ENCODE measurements around the gene KRTAP9-9.
"Not testable (repeated sequence)": the region's sequence is repeated elsewhere in the genome, so short reads cannot be mapped to it uniquely, and the experiment has no call there.

KRTAP9-9 gene

GRCh38 chr17:41215681-41216080, 39.5 kb upstream of the KRTAP9-9 start:
- H3K36me3 ChIP-seq (ENCODE audit: low read length): no peaks in the 10 kb centered on the region
- H3K27ac ChIP-seq (ENCODE audit: low read depth, low read length): no peak overlapping the region
- H3K27me3 ChIP-seq (ENCODE audit: low read length): no peaks in the 10 kb centered on the region
- no peak overlapping the region for H3K4me2 ChIP-seq (ENCODE audit: low read depth, low read length, poor library complexity, severe bottlenecking)
- H4K20me1 ChIP-seq (ENCODE audit: low read depth, low read length): no peaks in the 10 kb centered on the region
- H3K4me3 ChIP-seq (ENCODE audit: insufficient read depth, low read length, poor library complexity, severe bottlenecking): no peak overlapping the region
- H3K9me2 ChIP-seq (replicated peaks; ENCODE audit: insufficient read depth, low read length): no peaks in the 10 kb centered on the region
- H3K9me3 ChIP-seq (ENCODE audit: insufficient read depth, low read length): no peaks in the 10 kb centered on the region
- TF ChIP-seq CTCF (IDR thresholded peaks at IDR 0.05; ENCODE audit: insufficient read depth, low read length, poor library complexity, severe bottlenecking): no peak
- no peak for TF ChIP-seq EZH2phosphoT487 (conservative IDR thresholded peaks at IDR 0.05; ENCODE audit: low read length)
- H2AFZ ChIP-seq (ENCODE audit: low read depth, low read length, severe bottlenecking): no peak overlapping the region
- no peak overlapping the region for H3K9ac ChIP-seq (ENCODE audit: low read length)
- H3F3A ChIP-seq (ENCODE audit: insufficient read depth): no peaks in the 10 kb centered on the region
- H3K79me2 ChIP-seq (ENCODE audit: insufficient read depth, low read length): no peaks in the 10 kb centered on the region

GRCh38 chr17:41223821-41224220, 31.4 kb upstream of the KRTAP9-9 start:
- no peaks in the 10 kb centered on the region for H3K79me2 ChIP-seq (ENCODE audit: insufficient read depth, low read length)
- no peaks in the 10 kb centered on the region for H3F3A ChIP-seq (ENCODE audit: insufficient read depth)
- no peaks in the 10 kb centered on the region for H3K9me2 ChIP-seq (replicated peaks; ENCODE audit: insufficient read depth, low read length)
- H3K27ac ChIP-seq (ENCODE audit: low read depth, low read length): no peak overlapping the region
- H3K9ac ChIP-seq (ENCODE audit: low read length): no peak overlapping the region
- no peaks in the 10 kb centered on the region for H3K36me3 ChIP-seq (ENCODE audit: low read length)
- no peaks in the 10 kb centered on the region for H3K9me3 ChIP-seq (ENCODE audit: insufficient read depth, low read length)
- no peaks in the 10 kb centered on the region for H3K27me3 ChIP-seq (ENCODE audit: low read length)
- TF ChIP-seq EZH2phosphoT487 (conservative IDR thresholded peaks at IDR 0.05; ENCODE audit: low read length) (no peak), CTCF (IDR thresholded peaks at IDR 0.05; ENCODE audit: insufficient read depth, low read length, poor library complexity, severe bottlenecking) (no peak)
- H3K4me2 ChIP-seq (ENCODE audit: low read depth, low read length, poor library complexity, severe bottlenecking): no peak overlapping the region
- no peak overlapping the region for H2AFZ ChIP-seq (ENCODE audit: low read depth, low read length, severe bottlenecking)
- H4K20me1 ChIP-seq (ENCODE audit: low read depth, low read length): no peaks in the 10 kb centered on the region
- no peak overlapping the region for H3K4me3 ChIP-seq (ENCODE audit: insufficient read depth, low read length, poor library complexity, severe bottlenecking)

- no peaks in the 10 kb centered on the region for H3F3A ChIP-seq (ENCODE audit: insufficient read depth)
- no peak overlapping the region for H2AFZ ChIP-seq (ENCODE audit: low read depth, low read length, severe bottlenecking)
- H3K36me3 ChIP-seq (ENCODE audit: low read length): no peaks in the 10 kb centered on the region
- H3K27me3 ChIP-seq (ENCODE audit: low read length): no peaks in the 10 kb centered on the region
- H3K9me3 ChIP-seq (ENCODE audit: insufficient read depth, low read length): no peaks in the 10 kb centered on the region
- no peak overlapping the region for H3K4me2 ChIP-seq (ENCODE audit: low read depth, low read length, poor library complexity, severe bottlenecking)
- no peak overlapping the region for H3K9ac ChIP-seq (ENCODE audit: low read length)
- no peak overlapping the region for H3K27ac ChIP-seq (ENCODE audit: low read depth, low read length)
- TF ChIP-seq EZH2phosphoT487 (conservative IDR thresholded peaks at IDR 0.05; ENCODE audit: low read length) (no peak), CTCF (IDR thresholded peaks at IDR 0.05; ENCODE audit: insufficient read depth, low read length, poor library complexity, severe bottlenecking) (no peak)
- no peak overlapping the region for H3K4me3 ChIP-seq (ENCODE audit: insufficient read depth, low read length, poor library complexity, severe bottlenecking)
- no peaks in the 10 kb centered on the region for H4K20me1 ChIP-seq (ENCODE audit: low read depth, low read length)
- no peaks in the 10 kb centered on the region for H3K79me2 ChIP-seq (ENCODE audit: insufficient read depth, low read length)
- H3K9me2 ChIP-seq (replicated peaks; ENCODE audit: insufficient read depth, low read length): no peaks in the 10 kb centered on the region
These were observed 29.1 kb upstream of the KRTAP9-9 start for GRCh38 chr17:41226051-41226450.

GRCh38 chr17:41226598-41227095, 28.5 kb upstream of the KRTAP9-9 start, which contains the start of gene KRTAP9-2:
Gene KRTAP9-2 (plus strand): TSS chr17:41226648. CDS start chr17:41226655, 7 bp downstream.
- H3K27ac ChIP-seq (ENCODE audit: low read depth, low read length); H3K4me3 ChIP-seq (ENCODE audit: insufficient read depth, low read length, poor library complexity, severe bottlenecking); H3K4me2 ChIP-seq (ENCODE audit: low read depth, low read length, poor library complexity, severe bottlenecking); H3K79me2 ChIP-seq (ENCODE audit: insufficient read depth, low read length); H3K9ac ChIP-seq (ENCODE audit: low read length); H3K9me3 ChIP-seq (ENCODE audit: insufficient read depth, low read length); H3K36me3 ChIP-seq (ENCODE audit: low read length); H3K9me2 ChIP-seq (replicated peaks; ENCODE audit: insufficient read depth, low read length); H3K27me3 ChIP-seq (ENCODE audit: low read length); H2AFZ ChIP-seq (ENCODE audit: low read depth, low read length, severe bottlenecking); H3F3A ChIP-seq (ENCODE audit: insufficient read depth); H4K20me1 ChIP-seq (ENCODE audit: low read depth, low read length): not testable (repeated sequence)

All from SU-DHL-6 (cell line).